Neural cell (in vitro differentiated cells): ENCODE measurements around the gene SV2C. TPM values are rescaled to one million over a fixed set of nuclear protein-coding genes. Genes with fewer than 3 reads are reported as not detected.

ENCODE experiments used
- H2AFZ ChIP-seq: fragments of 200-600, 300-800 bp; sonication (generic), shearing (Covaris generic); 2 replicates; pipeline ENCODE4 v1.6.0; 2014; ENCODE audit warnings: low read depth, mild to moderate bottlenecking, antibody characterized with exemption, low read length, moderate library complexity
- H3F3A ChIP-seq: fragments of 200-600 bp; shearing (Covaris generic); 2 replicates; pipeline ENCODE4 v1.6.1; 2016; ENCODE audit warnings: mild to moderate bottlenecking, moderate library complexity, mixed read lengths, antibody characterized with exemption, low read length; ENCODE audit not compliant: insufficient read depth, poor library complexity, severe bottlenecking
- H3K27ac ChIP-seq: fragments of 200-600, 300-800 bp; sonication (generic), shearing (Covaris generic); 2 replicates; pipeline ENCODE4 v1.5.1; 2014; ENCODE audit warnings: mild to moderate bottlenecking, low read length, moderate library complexity
- H3K27me3 ChIP-seq: fragments of 300-800, 200-600 bp; sonication (generic), shearing (Covaris generic); 2 replicates; pipeline ENCODE4 v1.6.0; 2014; ENCODE audit warnings: mild to moderate bottlenecking, low read depth, low read length, moderate library complexity; ENCODE audit not compliant: insufficient read depth
- H3K36me3 ChIP-seq: fragments of 300-800, 200-600 bp; sonication (generic), shearing (Covaris generic); 2 replicates; pipeline ENCODE4 v1.5.1; 2014; ENCODE audit warnings: mild to moderate bottlenecking, antibody characterized with exemption, low read length, moderate library complexity; ENCODE audit not compliant: insufficient read depth
- H3K4me2 ChIP-seq: fragments of 300-800, 200-600 bp; sonication (generic), shearing (Covaris generic); 2 replicates; pipeline ENCODE4 v1.6.0; 2014; ENCODE audit warnings: mild to moderate bottlenecking, low read length
- H3K4me3 ChIP-seq: fragments of 300-800, 200-600 bp; sonication (generic), shearing (Covaris generic); 2 replicates; pipeline ENCODE4 v1.5.1; 2014; ENCODE audit warnings: mild to moderate bottlenecking, low read length, moderate library complexity
- H3K79me2 ChIP-seq: fragments of 200-600 bp; shearing (Covaris generic); replicated peaks from 2 replicates; pipeline ENCODE4 v1.6.0; 2014; ENCODE audit warnings: mild to moderate bottlenecking, low read length, moderate library complexity; ENCODE audit not compliant: insufficient read depth
- H3K9ac ChIP-seq: fragments of 300-800, 200-600 bp; sonication (generic), shearing (Covaris generic); 2 replicates; pipeline ENCODE4 v1.6.1; 2016; ENCODE audit warnings: mild to moderate bottlenecking, low read length, mixed read lengths
- H3K9me2 ChIP-seq: fragments of 200-600 bp; shearing (Covaris generic); 2 replicates; pipeline ENCODE4 v1.6.1; 2016; ENCODE audit warnings: mild to moderate bottlenecking, low read length, mixed read lengths; ENCODE audit not compliant: insufficient read depth
- H3K9me3 ChIP-seq: fragments of 200-600, 300-800 bp; sonication (generic), shearing (Covaris generic); 2 replicates; pipeline ENCODE4 v1.6.1; 2016; ENCODE audit warnings: mild to moderate bottlenecking, mixed run types, low read length, moderate library complexity, mixed read lengths
- H4K20me1 ChIP-seq: fragments of 200-600 bp; shearing (Covaris generic); 2 replicates; pipeline ENCODE4 v1.6.1; 2016; ENCODE audit warnings: mild to moderate bottlenecking, mixed run types; ENCODE audit not compliant: insufficient read depth
- CTCF ChIP-seq: fragments of 450-650 bp; IDR thresholded peaks from 2 replicates; pipeline ENCODE4 v1.5.1; 2014; ENCODE audit warnings: antibody characterized with exemption, mild to moderate bottlenecking, moderate library complexity; ENCODE audit not compliant: poor library complexity, severe bottlenecking
- EP300 ChIP-seq: fragments of 450-650 bp; conservative IDR thresholded peaks from 2 replicates; pipeline ENCODE4 v1.6.1; 2014; ENCODE audit warnings: antibody characterized with exemption, mild to moderate bottlenecking, moderate library complexity; ENCODE audit not compliant: poor library complexity, severe bottlenecking
- EZH2 ChIP-seq: fragments of 200-600, 300-800 bp; shearing (Covaris generic), sonication (generic); IDR thresholded peaks from 2 replicates; pipeline ENCODE4 v1.6.1; 2014; ENCODE audit warnings: antibody characterized with exemption, low read length, borderline replicate concordance, mild to moderate bottlenecking; ENCODE audit not compliant: insufficient read depth, poor library complexity, severe bottlenecking
- MXI1 ChIP-seq: fragments of 450-650 bp; conservative IDR thresholded peaks from 2 replicates; pipeline ENCODE4 v1.6.1; 2014; ENCODE audit warnings: antibody characterized with exemption, mild to moderate bottlenecking; ENCODE audit not compliant: poor library complexity, severe bottlenecking
- POLR2AphosphoS5 ChIP-seq: IDR thresholded peaks from 2 replicates; pipeline ENCODE4 v1.6.1; 2012
- RAD21 ChIP-seq: fragments of 450-650 bp; conservative IDR thresholded peaks from 2 replicates; pipeline ENCODE4 v1.6.1; 2014; ENCODE audit warnings: antibody characterized with exemption, mild to moderate bottlenecking, moderate library complexity
- REST ChIP-seq: IDR thresholded peaks from 2 replicates; pipeline ENCODE4 v1.6.1; 2012; ENCODE audit warnings: borderline replicate concordance
- SMC3 ChIP-seq: fragments of 450-650 bp; conservative IDR thresholded peaks from 2 replicates; pipeline ENCODE4 v1.6.1; 2014; ENCODE audit warnings: antibody characterized with exemption, mild to moderate bottlenecking, moderate library complexity; ENCODE audit not compliant: poor library complexity
- TAF1 ChIP-seq: IDR thresholded peaks from 2 replicates; pipeline ENCODE4 v1.6.1; 2012; ENCODE audit warnings: low read depth
- polyA plus RNA-seq: library from polyadenylated mRNA; depleted of rRNA; stranded (reverse); fragments of >200 nt; gene quantifications from 2 replicates; pipeline ENCODE4 v1.2.3, GENCODE V29; 2014

The SV2C gene
- polyA plus RNA-seq, 1 donor from 2014 or later: 0.45 TPM

DNA sequence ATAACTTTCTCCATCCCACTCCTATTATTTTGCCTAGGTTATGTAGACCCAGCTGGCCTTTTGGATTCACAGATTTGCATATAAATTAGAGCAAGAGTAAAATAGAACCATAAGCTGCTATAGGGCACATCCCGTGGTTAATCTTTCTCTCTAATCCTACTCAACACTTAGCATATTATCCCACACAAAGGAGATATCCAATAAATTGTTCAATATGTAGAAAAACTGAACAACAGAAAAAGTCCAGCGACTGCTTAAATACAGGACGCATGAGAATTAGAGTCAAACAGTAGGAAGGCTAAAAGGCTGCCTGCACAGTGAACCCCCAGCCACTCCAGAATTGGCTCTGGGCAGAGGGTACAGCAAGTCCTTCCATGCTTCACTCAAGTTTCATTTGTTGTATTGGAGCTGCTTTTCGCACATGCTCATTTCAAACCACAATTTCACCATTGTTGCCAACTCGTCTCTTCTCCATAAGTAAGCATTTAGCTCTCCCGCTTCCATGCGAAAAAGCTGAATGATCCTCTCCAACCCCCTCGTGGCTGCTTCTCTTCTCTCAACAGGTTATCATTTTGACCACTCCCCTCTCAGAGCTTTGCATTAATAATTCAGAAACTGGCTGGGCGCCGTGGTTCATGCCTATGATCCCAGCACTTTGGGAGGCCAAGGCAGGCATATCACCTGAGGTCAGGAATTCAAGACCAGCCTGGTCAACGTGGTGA is 305.8 kb downstream of the SV2C start:
- Histone ChIP-seq H2AFZ (no peak overlapping the region), H3K4me3 (no peak overlapping the region), H3K27ac (no peak overlapping the region), H3K9ac (no peak overlapping the region), H3K9me2 (no peaks in the 10 kb centered on the region), H3K9me3 (no peaks in the 10 kb centered on the region), H3F3A (no peaks in the 10 kb centered on the region), H3K36me3 (no peaks in the 10 kb centered on the region), H4K20me1 (no peaks in the 10 kb centered on the region), H3K79me2 (no peaks in the 10 kb centered on the region), H3K27me3 (no peaks in the 10 kb centered on the region), H3K4me2 (no peak overlapping the region)
- TF ChIP-seq EP300 (no peak), MXI1 (no peak), REST (no peak), EZH2 (no peak), TAF1 (no peak), SMC3 (no peak), POLR2AphosphoS5 (no peak), CTCF (no peak), RAD21 (no peak)

DNA sequence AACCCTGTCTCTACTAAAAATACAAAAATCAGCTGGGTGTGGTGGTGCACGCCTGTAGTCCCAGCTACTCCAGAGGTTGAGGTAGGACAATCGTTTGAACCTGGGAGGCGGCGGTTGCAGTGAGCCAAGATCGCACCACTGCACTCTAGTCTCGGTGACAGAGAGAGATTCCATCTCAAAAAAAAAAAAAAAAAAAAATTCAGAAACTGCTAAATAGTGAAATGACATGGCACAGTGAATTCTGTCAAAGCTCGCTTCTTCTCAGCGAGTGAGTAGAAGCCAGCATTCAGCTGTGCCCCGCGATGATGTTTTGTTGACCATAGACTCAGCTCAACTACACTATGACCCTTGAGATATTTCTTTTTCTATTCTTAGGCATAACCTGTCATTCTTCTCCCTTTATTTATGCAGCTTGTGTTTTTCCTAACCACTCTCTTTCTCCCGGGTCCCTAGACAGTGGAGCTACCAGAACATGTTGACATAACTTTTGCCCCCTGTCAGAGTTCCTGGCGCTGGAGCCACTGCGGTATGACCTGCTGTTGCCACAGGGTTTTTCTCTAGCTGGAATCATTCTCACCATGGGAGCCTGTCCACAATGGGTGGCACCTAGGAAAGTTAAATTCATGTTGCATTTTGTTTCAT is 306.5 kb downstream of the SV2C start:
- Histone ChIP-seq H3K36me3 (no peaks in the 10 kb centered on the region), H3K9me3 (no peaks in the 10 kb centered on the region), H3K9ac (no peak overlapping the region), H3K27me3 (no peaks in the 10 kb centered on the region), H4K20me1 (no peaks in the 10 kb centered on the region), H3K27ac (no peak overlapping the region), H3K79me2 (no peaks in the 10 kb centered on the region), H3K4me2 (no peak overlapping the region), H3F3A (no peaks in the 10 kb centered on the region), H3K9me2 (no peaks in the 10 kb centered on the region), H3K4me3 (no peak overlapping the region), H2AFZ (no peak overlapping the region)
- TF ChIP-seq EP300: no peak
- no peak for TF ChIP-seq MXI1
- TF ChIP-seq POLR2AphosphoS5: no peak
